Smooth muscle cell (in vitro differentiated cells): ENCODE results near the gene DGKI. TPM values are rescaled to one million over a fixed set of nuclear protein-coding genes. Genes with fewer than 3 reads are reported as not detected.
"Not testable (repeated sequence)": the region's sequence is repeated elsewhere in the genome, so short reads cannot be mapped to it uniquely, and the experiment has no call there.

ENCODE experiments used
- DNase-seq: peaks from one replicate; lab custom pipeline; 2025; ENCODE audit not compliant: unreplicated experiment; lab: John Stamatoyannopoulos, UW
- H2AFZ ChIP-seq: fragments of 200-600 bp; sonication (generic); 2 replicates; pipeline ENCODE4 v1.6.0; 2016; ENCODE audit warnings: antibody characterized with exemption, low read depth, mild to moderate bottlenecking
- H3F3A ChIP-seq: fragments of 200-600 bp; sonication (generic); 2 replicates; pipeline ENCODE4 v1.6.0; 2017; ENCODE audit warnings: antibody characterized with exemption, low read depth
- H3K27ac ChIP-seq: fragments of 200-600 bp; sonication (generic); 2 replicates; pipeline ENCODE4 v1.5.1; 2016; ENCODE audit warnings: low read depth, mild to moderate bottlenecking
- H3K27me3 ChIP-seq: fragments of 200-600 bp; sonication (generic); 2 replicates; pipeline ENCODE4 v1.6.1; 2016; ENCODE audit warnings: low read depth, mild to moderate bottlenecking
- H3K36me3 ChIP-seq: fragments of 200-600 bp; sonication (generic); 2 replicates; pipeline ENCODE4 v1.5.1; 2016; ENCODE audit warnings: low read depth
- H3K4me1 ChIP-seq: fragments of 200-600 bp; sonication (generic); 2 replicates; pipeline ENCODE4 v1.5.1; 2016; ENCODE audit warnings: low read depth
- H3K4me2 ChIP-seq: fragments of 200-600 bp; sonication (generic); 2 replicates; pipeline ENCODE4 v1.6.0; 2016; ENCODE audit warnings: mild to moderate bottlenecking
- H3K4me3 ChIP-seq: fragments of 200-600 bp; sonication (generic); 2 replicates; pipeline ENCODE4 v1.5.1; 2016; ENCODE audit warnings: mild to moderate bottlenecking
- H3K79me2 ChIP-seq: fragments of 200-600 bp; sonication (generic); 2 replicates; pipeline ENCODE4 v1.6.0; 2016; ENCODE audit warnings: low read depth, mild to moderate bottlenecking
- H3K9ac ChIP-seq: fragments of 200-600 bp; sonication (generic); 2 replicates; pipeline ENCODE4 v1.6.0; 2016; ENCODE audit warnings: low read depth
- H3K9me3 ChIP-seq: fragments of 200-600 bp; sonication (generic); replicated peaks from 2 replicates; pipeline ENCODE4 v1.5.1; 2016; ENCODE audit warnings: low read depth
- H4K20me1 ChIP-seq: fragments of 200-600 bp; sonication (generic); 2 replicates; pipeline ENCODE4 v1.6.0; 2016; ENCODE audit warnings: low read depth
- CTCF ChIP-seq: fragments of 200-600 bp; sonication (generic); IDR thresholded peaks from 2 replicates; pipeline ENCODE4 v1.5.1; 2017; ENCODE audit warnings: borderline replicate concordance, mild to moderate bottlenecking, antibody characterized with exemption; ENCODE audit not compliant: insufficient read depth, poor library complexity, severe bottlenecking
- WGBS: methylation state at CpG from one replicate; pipeline ENCODE4 v1.1.7; 2016; ENCODE audit warnings: low lambda C conversion rate; 5-methylcytosine and 5-hydroxymethylcytosine counted together
- polyA plus RNA-seq: library from polyadenylated mRNA; unstranded; fragments of >200 nt; fragmentation: Nextera tagmentation; extraction: Ambion mirVana; gene quantifications from 2 replicates; pipeline ENCODE4 v1.2.1, GENCODE V29; 2016
- total RNA-seq: library from RNA; depleted of rRNA; stranded (reverse); fragments of >200 nt; gene quantifications from 2 replicates; pipeline ENCODE4 v1.2.3, GENCODE V29; 2014

Gene DGKI
- total and polyA plus RNA-seq, 2 experiments from 2014 or later, result 2.5 to 6.2 TPM

GRCh38 chr7:137832382-137832781 is 14.4 kb downstream of the DGKI start:
- DNase-seq, result no peak
- H3K36me3 ChIP-seq, result no peaks in the 10 kb centered on the region
- H4K20me1 ChIP-seq, result no peaks in the 10 kb centered on the region
- H3K4me1 ChIP-seq, result no peaks in the 10 kb centered on the region
- TF ChIP-seq CTCF, result no peak
- no peak overlapping the region for H3K4me2 ChIP-seq
- H3K9ac ChIP-seq, result no peak overlapping the region
- H3F3A ChIP-seq, result no peaks in the 10 kb centered on the region
- H3K4me3 ChIP-seq, result no peak overlapping the region
- no peak overlapping the region for H2AFZ ChIP-seq
- H3K79me2 ChIP-seq, result no peaks in the 10 kb centered on the region
- WGBS, result 95% methylated on average over 2 of the region's 2 CpGs
- H3K9me3 ChIP-seq, result no peaks in the 10 kb centered on the region
- H3K27me3 ChIP-seq, result no peaks in the 10 kb centered on the region
- H3K27ac ChIP-seq, result no peak overlapping the region

GRCh38 chr7:137831555-137831954 is 15.2 kb downstream of the DGKI start:
- H3K4me3 ChIP-seq, H2AFZ ChIP-seq, H3K9me3 ChIP-seq, H4K20me1 ChIP-seq, H3K27me3 ChIP-seq, H3K4me2 ChIP-seq, H3F3A ChIP-seq, H3K36me3 ChIP-seq, H3K27ac ChIP-seq, H3K9ac ChIP-seq, H3K79me2 ChIP-seq, H3K4me1 ChIP-seq, DNase-seq: not testable (repeated sequence)
- WGBS, result 50% methylated on average over 1 of the region's 1 CpG

GRCh38 chr7:137829337-137829992 is 17.3 kb downstream of the DGKI start:
- no peaks in the 10 kb centered on the region for H3F3A ChIP-seq
- no peak for DNase-seq
- no peak overlapping the region for H2AFZ ChIP-seq
- H3K9ac ChIP-seq, result no peak overlapping the region
- H3K27me3 ChIP-seq, result no peaks in the 10 kb centered on the region
- H3K36me3 ChIP-seq, result no peaks in the 10 kb centered on the region
- H4K20me1 ChIP-seq, result no peaks in the 10 kb centered on the region
- WGBS, result 81% methylated on average over 7 of the region's 7 CpGs
- H3K4me1 ChIP-seq, result no peaks in the 10 kb centered on the region
- H3K79me2 ChIP-seq, result no peaks in the 10 kb centered on the region
- no peaks in the 10 kb centered on the region for H3K9me3 ChIP-seq
- no peak overlapping the region for H3K4me2 ChIP-seq
- no peak for TF ChIP-seq CTCF
- H3K4me3 ChIP-seq, result no peak overlapping the region
- H3K27ac ChIP-seq, result no peak overlapping the region

- no peak overlapping the region for H2AFZ ChIP-seq
- no peaks in the 10 kb centered on the region for H3F3A ChIP-seq
- no peak overlapping the region for H3K4me3 ChIP-seq
- 93% methylated on average over 1 of the region's 1 CpG for WGBS
- no peaks in the 10 kb centered on the region for H3K4me1 ChIP-seq
- no peaks in the 10 kb centered on the region for H3K9me3 ChIP-seq
- no peaks in the 10 kb centered on the region for H4K20me1 ChIP-seq
- TF ChIP-seq CTCF, result no peak
- H3K79me2 ChIP-seq, result no peaks in the 10 kb centered on the region
- no peak for DNase-seq
- H3K9ac ChIP-seq, result no peak overlapping the region
- no peaks in the 10 kb centered on the region for H3K27me3 ChIP-seq
- H3K36me3 ChIP-seq, result no peaks in the 10 kb centered on the region
- H3K27ac ChIP-seq, result no peak overlapping the region
- no peak overlapping the region for H3K4me2 ChIP-seq
Observed at GRCh38 chr7:137828456-137828855, 18.3 kb downstream of the DGKI start.
